ENCODE data around the gene UGT2B15.

DNA sequence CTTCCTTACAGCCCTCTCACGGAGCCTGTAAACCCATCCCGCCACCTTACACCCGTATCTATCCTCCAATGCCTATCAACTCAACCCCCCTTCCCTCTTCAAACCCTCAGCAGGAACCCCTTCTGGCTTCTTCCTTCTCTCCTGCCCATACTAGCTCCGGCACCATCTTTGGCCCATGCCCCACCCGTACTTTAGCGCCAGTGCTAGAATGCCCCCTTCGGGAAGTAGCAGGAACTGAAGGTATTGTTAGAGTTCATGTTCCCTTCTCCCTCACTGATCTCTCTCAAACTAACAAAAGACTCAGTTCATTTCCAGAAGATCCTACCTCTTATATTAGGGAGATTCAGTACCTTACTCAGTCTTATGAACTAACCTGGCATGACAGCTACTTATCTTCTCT is 2.7 kb upstream of the UGT2B15 start:
- TF ChIP-seq CTCF (IDR thresholded peaks at IDR 0.05) (no peak), POLR2A (IDR thresholded peaks at IDR 0.05; ENCODE audit: low read depth) (no peak), EP300 (IDR thresholded peaks at IDR 0.05) (no peak), POLR2AphosphoS5 (IDR thresholded peaks at IDR 0.05) (no peak)
